Chondrocyte (in vitro differentiated cells): ENCODE data around the gene TSPAN5. TPM values are rescaled to one million over a fixed set of nuclear protein-coding genes. Genes with fewer than 3 reads are reported as not detected.

Experiments
- DNase-seq: peaks from one replicate; pipeline ENCODE4 v3.0.0; 2021; ENCODE audit warnings: mixed read lengths, low spot score
- H3K27ac Mint-ChIP-seq: one replicate; pipeline ENCODE4 v1.8.0; 2021; ENCODE audit warnings: mild to moderate bottlenecking, moderate library complexity, mixed read lengths; ENCODE audit not compliant: unreplicated experiment
- H3K27me3 Mint-ChIP-seq: 2 replicates; pipeline ENCODE4 v1.8.0; 2021; ENCODE audit warnings: low read depth, mixed read lengths
- H3K36me3 Mint-ChIP-seq: 2 replicates; pipeline ENCODE4 v1.8.0; 2021; ENCODE audit warnings: low read depth, mixed read lengths
- H3K4me1 Mint-ChIP-seq: 2 replicates; pipeline ENCODE4 v1.8.0; 2021; ENCODE audit warnings: low read depth, mild to moderate bottlenecking, mixed read lengths
- H3K4me3 Mint-ChIP-seq: one replicate; pipeline ENCODE4 v1.8.0; 2021; ENCODE audit warnings: mild to moderate bottlenecking, moderate library complexity, mixed read lengths; ENCODE audit not compliant: unreplicated experiment
- H3K9me3 Mint-ChIP-seq: 2 replicates; pipeline ENCODE4 v1.8.0; 2021; ENCODE audit warnings: low read depth, mixed read lengths
- total RNA-seq: library from RNA; stranded (reverse); gene quantifications from 3 replicates; pipeline ENCODE4 v1.2.1, GENCODE V29; 2021
- TF ChIP-seq, protein P1 (sequence below): fragments of 200-600 bp; sonication (generic); IDR thresholded peaks from 2 replicates; pipeline ENCODE4 v1.5.0; 2021; ENCODE audit warnings: antibody characterized with exemption, mild to moderate bottlenecking, moderate library complexity

TSPAN5 gene
- total RNA-seq, 1 donor from 2014 or later = 55.5 TPM

DNA sequence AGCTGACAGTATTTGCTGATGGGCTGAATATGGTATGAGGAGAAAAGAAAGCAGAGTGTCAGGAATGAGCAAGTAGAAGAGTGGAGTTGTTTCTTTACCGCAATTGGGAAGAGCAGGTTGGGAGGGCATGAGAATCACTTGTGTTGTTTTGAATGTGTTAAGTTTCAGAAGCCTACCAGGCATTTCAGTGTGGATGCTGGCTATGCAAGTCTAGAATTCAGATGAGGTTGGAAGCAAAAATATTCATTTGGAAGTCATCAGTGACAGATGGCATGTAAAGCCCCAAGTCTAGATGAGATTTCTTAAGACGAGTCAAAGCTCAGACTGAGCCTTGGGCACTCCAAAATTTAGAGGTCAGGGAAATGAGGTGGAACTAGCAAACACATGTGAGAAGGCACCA lies 156.4 kb downstream of the TSPAN5 start:
- Mint-ChIP-seq H3K27ac (no peak overlapping the region), H3K27me3 (no peaks in the 10 kb centered on the region), H3K36me3 (peaks cover 20% of the 10 kb centered on the region), H3K9me3 (no peaks in the 10 kb centered on the region), H3K4me3 (no peak overlapping the region), H3K4me1 (peaks cover 34% of the 10 kb centered on the region)
- TF ChIP-seq, protein P1, sequence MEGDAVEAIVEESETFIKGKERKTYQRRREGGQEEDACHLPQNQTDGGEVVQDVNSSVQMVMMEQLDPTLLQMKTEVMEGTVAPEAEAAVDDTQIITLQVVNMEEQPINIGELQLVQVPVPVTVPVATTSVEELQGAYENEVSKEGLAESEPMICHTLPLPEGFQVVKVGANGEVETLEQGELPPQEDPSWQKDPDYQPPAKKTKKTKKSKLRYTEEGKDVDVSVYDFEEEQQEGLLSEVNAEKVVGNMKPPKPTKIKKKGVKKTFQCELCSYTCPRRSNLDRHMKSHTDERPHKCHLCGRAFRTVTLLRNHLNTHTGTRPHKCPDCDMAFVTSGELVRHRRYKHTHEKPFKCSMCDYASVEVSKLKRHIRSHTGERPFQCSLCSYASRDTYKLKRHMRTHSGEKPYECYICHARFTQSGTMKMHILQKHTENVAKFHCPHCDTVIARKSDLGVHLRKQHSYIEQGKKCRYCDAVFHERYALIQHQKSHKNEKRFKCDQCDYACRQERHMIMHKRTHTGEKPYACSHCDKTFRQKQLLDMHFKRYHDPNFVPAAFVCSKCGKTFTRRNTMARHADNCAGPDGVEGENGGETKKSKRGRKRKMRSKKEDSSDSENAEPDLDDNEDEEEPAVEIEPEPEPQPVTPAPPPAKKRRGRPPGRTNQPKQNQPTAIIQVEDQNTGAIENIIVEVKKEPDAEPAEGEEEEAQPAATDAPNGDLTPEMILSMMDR = no peak
- DNase-seq = no peak

DNA sequence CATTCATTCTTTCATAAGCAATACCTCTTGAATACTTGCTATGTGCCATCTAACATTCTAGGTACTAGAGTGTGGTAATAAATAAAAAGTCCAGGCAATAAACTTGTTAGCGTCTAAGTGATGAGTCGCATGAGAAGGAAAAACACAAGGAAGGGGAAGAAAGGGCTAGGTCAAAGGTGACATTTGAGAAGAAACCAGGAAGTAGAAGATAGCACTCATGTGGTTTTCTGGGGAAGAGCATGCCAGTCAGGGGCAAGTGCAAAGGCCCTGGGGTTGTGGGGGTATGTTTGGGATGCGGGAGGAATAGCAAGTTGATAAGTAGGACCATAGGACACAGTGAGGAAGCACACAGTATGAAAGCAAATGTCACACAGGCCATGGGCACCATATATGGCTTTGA lies 157.0 kb downstream of the TSPAN5 start:
- Mint-ChIP-seq H3K4me3 (no peak overlapping the region), H3K27me3 (no peaks in the 10 kb centered on the region), H3K27ac (no peak overlapping the region), H3K4me1 (peaks cover 34% of the 10 kb centered on the region), H3K36me3 (peaks cover 19% of the 10 kb centered on the region), H3K9me3 (no peaks in the 10 kb centered on the region)
- TF ChIP-seq, protein P1 = no peak
- no peak for DNase-seq

DNA sequence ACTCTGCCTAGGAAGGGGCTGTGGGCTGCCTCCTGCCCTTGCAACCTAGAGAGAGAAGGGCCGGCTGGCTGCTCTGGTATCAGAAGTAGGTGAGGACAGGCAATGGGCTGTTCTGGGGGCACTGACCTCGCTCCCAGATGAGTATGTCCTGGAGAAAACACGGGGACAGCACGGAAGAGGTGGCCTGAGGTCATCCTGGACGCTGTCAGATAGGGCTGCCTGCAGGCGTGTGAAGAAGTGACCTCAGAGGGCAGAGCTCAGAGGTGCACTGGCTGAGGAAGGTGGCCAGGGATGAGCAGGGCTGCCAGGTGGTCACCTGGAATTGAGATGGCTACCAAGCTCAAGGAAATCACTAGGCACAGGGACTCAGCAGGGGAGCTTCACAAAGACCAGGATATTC lies 159.6 kb downstream of the TSPAN5 start:
- Mint-ChIP-seq H3K27ac (no peak overlapping the region), H3K27me3 (no peaks in the 10 kb centered on the region), H3K36me3 (peaks cover 14% of the 10 kb centered on the region), H3K4me1 (peaks cover 39% of the 10 kb centered on the region), H3K9me3 (no peaks in the 10 kb centered on the region), H3K4me3 (no peak overlapping the region)
- DNase-seq = no peak
- TF ChIP-seq, protein P1 = no peak

DNA sequence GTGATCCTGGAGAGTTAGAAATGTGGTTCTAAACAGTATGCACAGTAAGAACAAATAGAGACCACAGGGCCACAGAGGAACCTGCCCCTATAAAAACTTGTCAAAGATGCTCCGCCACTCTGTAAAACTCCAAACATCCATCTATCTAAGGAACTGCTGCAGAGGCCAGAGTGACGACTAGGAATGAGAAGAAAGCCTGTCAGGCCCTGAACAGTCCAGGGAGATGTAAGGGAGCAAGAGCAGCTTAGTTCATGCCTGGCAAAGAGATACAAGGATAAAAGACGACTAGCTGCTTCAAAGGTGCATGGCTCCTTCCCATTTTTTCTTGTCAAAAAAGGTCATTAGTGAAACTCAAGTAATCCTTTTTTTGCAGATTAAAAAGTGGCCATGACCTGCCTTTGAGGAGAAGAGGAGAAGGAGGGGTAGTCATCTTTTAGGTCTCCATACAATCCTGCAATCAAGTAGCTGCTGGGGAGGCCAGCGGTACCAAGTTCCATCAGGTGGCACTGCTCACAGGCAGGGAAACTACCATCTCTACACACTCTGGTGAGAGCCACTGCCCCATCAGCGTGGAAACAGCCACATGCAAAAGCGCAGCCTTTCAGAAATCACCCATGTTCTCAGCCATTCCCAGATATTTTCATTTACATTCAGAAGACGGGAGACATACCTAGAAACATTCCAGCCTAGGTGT lies 162.1 kb downstream of the TSPAN5 start:
- no peak for DNase-seq
- TF ChIP-seq, protein P1 = no peak
- H3K9me3 Mint-ChIP-seq = no peaks in the 10 kb centered on the region
- H3K27ac Mint-ChIP-seq = peak overlapping the region; percentile 80
- H3K27me3 Mint-ChIP-seq = no peaks in the 10 kb centered on the region
- peaks cover 53% of the 10 kb centered on the region for H3K4me1 Mint-ChIP-seq
- peaks cover 5% of the 10 kb centered on the region for H3K36me3 Mint-ChIP-seq
- no peak overlapping the region for H3K4me3 Mint-ChIP-seq

DNA sequence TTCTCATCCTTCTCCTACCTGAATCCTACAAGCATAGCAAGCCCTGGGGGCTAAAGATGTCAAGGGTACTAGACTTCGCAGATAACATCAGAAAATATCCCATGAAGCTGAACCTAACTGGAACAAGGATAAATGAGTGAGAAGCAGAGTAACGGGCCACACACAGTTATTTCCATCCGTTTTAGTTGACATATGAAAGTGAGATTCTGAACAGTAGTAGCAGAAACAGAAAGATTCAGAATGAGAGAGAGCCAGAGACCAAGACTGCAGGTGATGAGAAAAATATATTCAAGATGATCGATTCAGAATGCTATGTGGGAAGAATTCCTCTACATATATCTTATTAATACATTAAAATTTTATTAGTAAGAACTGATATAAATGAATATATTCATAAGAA lies 165.1 kb downstream of the TSPAN5 start:
- Mint-ChIP-seq H3K4me1 (peaks cover 57% of the 10 kb centered on the region), H3K27me3 (no peaks in the 10 kb centered on the region), H3K9me3 (no peaks in the 10 kb centered on the region), H3K27ac (no peak overlapping the region), H3K4me3 (no peak overlapping the region), H3K36me3 (peaks cover 3% of the 10 kb centered on the region)
- TF ChIP-seq, protein P1 = no peak
- DNase-seq = no peak
